NCI-H226 (cell line): ENCODE data around the gene SUGCT.

Experiments used
- DNase-seq: peaks from one replicate; pipeline ENCODE4 v3.0.0-alpha.2; 2015

SUGCT gene

GRCh38 chr7:40701836-40702551 is 567.2 kb downstream of the SUGCT start:
- no peak for DNase-seq

GRCh38 chr7:40704172-40704571 is 569.4 kb downstream of the SUGCT start:
- DNase-seq: no peak

GRCh38 chr7:40706829-40707228 is 572.0 kb downstream of the SUGCT start:
- no peak for DNase-seq

- DNase-seq: no peak
Measured at GRCh38 chr7:40709062-40709964, 574.5 kb downstream of the SUGCT start.

GRCh38 chr7:40711706-40712105 is 576.9 kb downstream of the SUGCT start:
- DNase-seq: no peak

- no peak for DNase-seq
Measured at GRCh38 chr7:40714363-40715052, 579.7 kb downstream of the SUGCT start.

- no peak for DNase-seq
Measured at GRCh38 chr7:40715053-40715430, 580.2 kb downstream of the SUGCT start.

- DNase-seq: peak; percentile 85
Measured at GRCh38 chr7:40716052-40716451, 581.2 kb downstream of the SUGCT start.

- DNase-seq: peak; percentile 98
Measured at GRCh38 chr7:40717242-40717641, 582.4 kb downstream of the SUGCT start.

- DNase-seq: peak; percentile 41
Measured at GRCh38 chr7:40720416-40720815, 585.6 kb downstream of the SUGCT start.

GRCh38 chr7:40721342-40721949 is 586.6 kb downstream of the SUGCT start:
- no peak for DNase-seq

- DNase-seq: no peak
Measured at GRCh38 chr7:40722242-40722641, 587.4 kb downstream of the SUGCT start.

- DNase-seq: no peak
Measured at GRCh38 chr7:40723829-40724228, 589.0 kb downstream of the SUGCT start.

- DNase-seq: no peak
Measured at GRCh38 chr7:40726559-40726958, 591.8 kb downstream of the SUGCT start.

- DNase-seq: peak; percentile 16
Measured at GRCh38 chr7:40733114-40733513, 598.3 kb downstream of the SUGCT start.

- DNase-seq: no peak
Measured at GRCh38 chr7:40733578-40733977, 598.8 kb downstream of the SUGCT start.

GRCh38 chr7:40739257-40739656 is 604.5 kb downstream of the SUGCT start:
- DNase-seq: no peak

- DNase-seq: no peak
Measured at GRCh38 chr7:40742270-40742669, 607.5 kb downstream of the SUGCT start.

- DNase-seq: no peak
Measured at GRCh38 chr7:40746841-40747556, 612.2 kb downstream of the SUGCT start.

GRCh38 chr7:40747856-40748255 is 613.1 kb downstream of the SUGCT start:
- DNase-seq: no peak

GRCh38 chr7:40749877-40750276 is 615.1 kb downstream of the SUGCT start:
- peak; percentile 40 for DNase-seq

- DNase-seq: no peak
Measured at GRCh38 chr7:40753455-40753854, 618.6 kb downstream of the SUGCT start.
